HG03565 (cell line): ENCODE data around the gene MSGN1.
A peak's percentile ranks its signal among the peaks of the same experiment; 100 is the strongest.
"Not testable (repeated sequence)": the region's sequence is repeated elsewhere in the genome, so short reads cannot be mapped to it uniquely, and the experiment has no call there.

Source experiments
- ATAC-seq: cut with Tn5 transposase; IDR thresholded peaks from one replicate; pipeline ENCODE4 v1.9.1; 2021; ENCODE audit warnings: mild to moderate bottlenecking, moderate library complexity; ENCODE audit not compliant: unreplicated experiment

MSGN1 gene

GRCh38 chr2:17805166-17805565 is 11.1 kb upstream of the MSGN1 start:
- ATAC-seq = no peak

GRCh38 chr2:17805717-17806363 is 10.4 kb upstream of the MSGN1 start:
- no peak for ATAC-seq

DNA sequence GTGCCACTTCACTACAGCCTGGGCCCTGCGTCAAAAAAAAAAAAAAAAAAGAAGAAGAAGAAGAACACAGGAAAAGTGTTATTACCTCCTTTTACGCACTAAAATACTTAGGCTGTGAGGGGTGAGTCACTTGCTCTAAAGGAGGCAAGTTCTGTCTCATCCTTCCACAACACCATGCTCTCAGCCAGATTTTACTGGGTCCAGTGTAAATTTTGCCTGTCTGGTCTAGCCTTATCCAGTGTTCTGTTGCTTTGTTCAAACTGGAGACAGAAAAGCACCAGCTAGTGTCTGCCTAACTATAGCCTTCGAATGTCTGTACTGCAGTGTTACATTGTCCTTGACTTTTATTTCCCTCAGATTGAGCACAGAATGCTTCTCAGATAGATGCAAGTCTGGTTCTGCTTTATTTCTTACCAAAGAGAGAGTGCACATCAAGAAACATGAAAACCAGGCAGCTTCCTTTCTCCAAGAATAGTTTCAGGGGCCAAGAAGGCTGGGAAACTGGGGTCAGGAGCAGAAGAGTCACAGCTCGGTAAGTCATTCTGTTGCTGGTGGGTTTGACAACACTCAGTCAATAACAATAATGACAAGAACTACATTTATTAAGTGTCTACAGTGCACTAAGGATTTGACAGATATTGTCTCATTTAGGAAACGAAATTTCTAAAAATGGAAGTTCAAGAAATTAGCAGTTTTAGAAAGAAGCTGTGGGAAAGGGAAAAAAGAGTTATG is 3.1 kb upstream of the MSGN1 start:
- ATAC-seq = peak; percentile 33

DNA sequence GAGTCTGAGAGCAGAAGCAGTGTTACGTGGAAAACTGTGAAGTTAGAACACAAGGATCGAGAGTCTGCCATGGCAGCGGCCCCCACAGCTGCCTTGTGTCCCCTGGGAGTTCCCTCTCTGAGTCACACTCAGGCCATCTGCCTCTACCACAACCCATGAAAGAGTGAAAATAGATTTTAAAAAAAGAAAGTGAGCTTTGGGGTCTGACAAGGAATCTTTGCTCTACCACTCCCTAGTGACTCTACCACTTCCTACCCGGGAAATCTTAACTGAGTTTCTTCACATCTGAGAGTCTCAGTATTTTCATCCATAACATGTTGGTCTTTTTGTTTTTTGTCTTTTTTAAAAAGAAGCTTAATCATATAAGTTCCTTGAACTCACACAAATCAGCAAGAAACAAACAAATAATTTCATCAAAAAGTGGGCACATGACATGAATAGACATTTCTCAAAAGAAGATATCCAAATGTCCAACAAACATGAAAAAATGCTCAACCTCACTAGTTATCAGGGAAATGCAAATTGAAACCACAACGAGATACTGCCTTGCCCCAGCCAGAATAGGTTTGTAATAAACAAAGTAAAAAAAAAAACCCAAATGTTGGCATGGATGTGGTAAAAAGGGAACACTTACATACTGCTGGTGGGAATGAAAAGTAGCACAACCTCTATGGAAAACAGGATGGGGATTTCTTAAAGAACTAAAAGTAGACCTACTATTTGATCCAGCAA is 2.4 kb upstream of the MSGN1 start:
- peak; percentile 86 for ATAC-seq

DNA sequence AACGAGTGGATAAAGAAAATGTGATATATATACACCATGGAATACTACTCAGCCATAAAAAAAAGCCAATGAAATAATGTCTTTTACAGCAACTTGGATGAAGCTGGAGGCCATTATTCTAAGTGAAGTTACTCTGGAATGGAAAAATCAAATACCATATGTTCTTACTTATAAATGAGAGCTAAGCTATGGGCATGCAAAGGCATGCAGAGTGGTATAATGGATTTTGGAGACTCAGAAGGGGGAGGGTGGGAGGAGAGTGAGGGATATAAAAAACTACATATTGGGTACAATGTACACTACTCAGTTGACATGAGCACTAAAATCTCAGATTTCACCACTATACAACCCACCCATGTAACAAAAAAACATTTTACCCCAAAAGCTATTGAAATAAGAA is 1.7 kb upstream of the MSGN1 start:
- no peak for ATAC-seq

GRCh38 chr2:17815468-17816184 is 634 bp upstream of the MSGN1 start:
- no peak for ATAC-seq

DNA sequence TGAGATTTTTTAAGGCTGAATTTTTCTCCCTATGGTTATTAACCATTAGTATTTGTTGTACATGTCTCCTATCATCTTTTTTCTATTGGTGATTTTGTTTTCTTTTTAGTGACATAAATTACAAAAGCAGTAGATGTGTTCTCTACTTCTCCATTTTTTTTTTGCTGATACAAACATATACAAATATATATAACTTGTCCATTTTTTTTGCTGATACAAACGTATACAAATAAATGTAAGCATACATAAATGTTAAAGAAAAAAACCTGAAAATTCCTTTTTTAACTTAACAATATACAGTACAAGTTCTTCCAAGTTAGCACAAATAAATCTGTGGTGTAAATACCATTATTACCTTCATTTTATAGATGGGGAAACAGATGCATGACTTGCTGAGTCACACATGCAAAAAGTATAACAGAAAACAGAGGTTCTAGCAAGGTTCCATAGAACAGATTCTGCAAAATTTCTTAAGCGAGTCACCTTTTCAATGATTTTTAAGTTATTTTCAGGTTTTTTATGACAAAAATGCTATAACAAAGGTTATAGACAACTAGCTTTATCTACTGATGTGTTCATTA is 2.1 kb downstream of the MSGN1 start:
- no peak for ATAC-seq

GRCh38 chr2:17821080-17821479 is 4.8 kb downstream of the MSGN1 start:
- ATAC-seq = no peak

DNA sequence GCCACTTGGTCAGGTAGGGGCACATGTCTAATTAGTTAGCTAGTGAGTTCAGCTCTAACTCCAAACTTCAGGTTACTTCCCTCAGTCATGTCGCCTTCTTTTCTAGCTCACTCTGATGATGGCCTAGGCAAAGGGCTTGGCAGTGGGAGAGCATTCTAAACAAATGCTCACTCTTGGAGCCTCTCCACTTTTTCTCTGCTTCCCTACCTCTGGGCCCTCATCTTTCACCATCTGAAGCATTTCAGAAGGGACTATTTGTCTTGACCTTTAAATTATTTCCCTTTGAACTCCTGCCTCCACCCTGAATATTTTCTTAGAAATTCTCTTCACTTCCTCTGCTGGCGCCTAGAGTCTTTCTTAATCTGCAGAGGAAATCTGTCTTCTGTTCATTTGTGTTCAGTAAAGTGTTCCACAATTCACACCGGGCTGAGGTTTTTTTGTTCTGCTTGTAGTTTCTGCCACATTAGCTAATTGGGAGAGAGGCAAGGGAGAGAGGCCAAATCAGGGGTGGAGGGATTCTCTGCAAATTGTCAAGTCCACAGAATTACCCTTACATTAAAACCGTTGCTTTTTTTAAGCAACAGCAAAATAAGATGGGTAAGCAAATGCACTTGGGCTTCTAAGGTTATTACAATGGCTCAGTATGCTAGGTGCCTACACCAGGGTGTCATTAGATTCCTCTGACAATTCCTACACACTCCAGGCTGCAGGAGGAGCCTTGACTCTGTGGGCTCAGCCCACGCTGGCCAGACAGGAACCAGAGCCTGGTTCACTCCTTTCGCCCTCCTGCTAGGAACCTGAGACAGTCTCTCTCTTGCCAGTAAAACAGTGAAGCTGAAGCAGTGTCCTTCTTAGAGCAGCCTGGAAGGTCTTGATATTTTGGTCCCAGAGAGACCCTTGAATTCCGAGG is 5.5 kb downstream of the MSGN1 start:
- ATAC-seq = peak; percentile 41

GRCh38 chr2:17822445-17823117 is 6.3 kb downstream of the MSGN1 start:
- peak; percentile 57 for ATAC-seq

- not testable (repeated sequence) for ATAC-seq
Observed at GRCh38 chr2:17823646-17824045, 7.4 kb downstream of the MSGN1 start.

GRCh38 chr2:17827316-17827715 is 11.1 kb downstream of the MSGN1 start:
- ATAC-seq = no peak

DNA sequence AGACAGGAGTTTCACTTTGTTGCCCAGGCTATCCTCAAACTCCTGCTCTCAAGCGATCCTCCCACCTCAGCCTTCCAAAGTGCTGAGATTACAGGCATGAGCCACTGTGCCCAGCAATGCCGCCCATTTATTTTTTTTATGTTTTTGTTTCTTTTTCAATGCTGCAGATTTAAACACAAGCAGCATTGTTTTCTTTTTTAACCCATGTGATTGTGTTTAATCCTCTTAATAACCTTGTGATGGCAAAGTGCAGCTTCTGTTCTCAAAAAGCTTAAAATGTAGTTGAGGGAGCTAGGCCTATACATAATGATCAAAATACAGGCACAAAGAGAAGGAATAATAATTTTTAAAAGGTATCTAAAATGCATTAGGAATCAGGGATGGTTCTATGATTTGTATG is 11.5 kb downstream of the MSGN1 start:
- no peak for ATAC-seq

DNA sequence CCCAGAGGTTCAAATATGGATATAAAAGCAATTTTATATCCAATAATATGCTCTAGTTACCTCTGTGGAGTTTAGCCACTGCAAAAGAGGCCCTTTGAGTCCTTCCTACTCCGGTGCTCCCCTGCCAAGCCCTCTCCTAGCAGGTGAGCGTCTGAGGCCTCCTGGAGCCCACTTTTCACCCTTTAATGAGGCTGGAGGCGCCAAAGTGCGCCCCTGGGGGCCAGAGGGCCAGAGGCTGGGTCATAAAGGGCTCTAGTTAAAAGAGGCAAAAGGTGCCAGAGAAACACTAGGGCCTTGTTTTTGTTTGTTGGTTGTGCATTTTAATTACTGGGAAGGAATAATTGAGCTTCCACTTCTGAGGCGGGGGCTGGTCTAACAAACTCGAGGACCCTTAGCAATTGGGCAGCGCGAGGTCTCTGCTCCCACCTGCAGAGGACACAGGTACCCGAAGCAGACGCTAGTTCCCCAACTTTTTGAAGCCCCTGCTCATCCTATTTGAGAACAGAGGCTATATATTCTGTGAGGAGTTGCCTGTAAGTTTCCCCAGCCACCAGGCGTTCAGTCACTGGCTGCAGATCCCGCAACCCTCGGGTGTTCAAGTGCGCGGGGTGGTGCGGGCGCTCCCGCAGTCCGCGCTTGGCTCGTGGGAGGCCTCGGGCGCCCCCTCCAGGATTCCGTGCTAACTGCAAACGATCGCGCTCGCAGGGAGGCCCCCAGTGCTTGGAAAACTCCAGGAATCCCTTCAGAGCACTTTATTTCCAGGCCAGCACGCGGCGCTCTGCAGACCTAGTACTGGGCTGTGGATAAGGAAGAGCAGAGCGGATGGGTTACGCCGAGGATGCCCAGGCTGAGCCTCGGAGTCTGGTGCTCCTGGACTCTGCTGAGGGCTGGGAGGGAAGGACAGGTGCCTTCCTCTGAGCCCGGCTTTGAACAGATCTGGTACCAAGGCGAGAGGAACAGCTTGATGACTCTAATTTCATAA is 14.1 kb downstream of the MSGN1 start:
- ATAC-seq = peak; percentile 89

- no peak for ATAC-seq
Observed at GRCh38 chr2:17835516-17835915, 19.3 kb downstream of the MSGN1 start.

DNA sequence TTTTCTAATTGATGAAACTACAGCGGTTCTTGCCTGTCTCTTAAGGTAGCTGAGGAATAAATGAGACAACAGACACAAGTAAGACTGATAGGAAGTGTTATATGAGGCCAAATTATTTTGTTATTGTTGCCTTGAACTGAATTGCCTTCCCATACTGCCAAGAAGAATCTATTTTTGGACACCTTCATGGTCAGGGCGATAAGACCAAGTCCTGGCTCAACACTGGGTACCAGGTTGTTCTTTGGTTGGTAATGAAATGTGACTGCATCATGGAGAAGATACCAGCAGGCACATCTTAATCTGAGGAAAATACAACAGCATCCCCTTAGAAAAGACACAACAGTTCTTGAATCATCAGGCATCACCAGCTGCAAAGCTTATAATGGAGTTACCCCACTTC is 23.7 kb downstream of the MSGN1 start:
- no peak for ATAC-seq

- no peak for ATAC-seq
Observed at GRCh38 chr2:17843457-17843856, 27.2 kb downstream of the MSGN1 start.

- no peak for ATAC-seq
Observed at GRCh38 chr2:17845806-17846205, 29.5 kb downstream of the MSGN1 start.
